Thoracic aorta (tissue), 2 donors: ENCODE data around the gene TMCO1. TPM values are rescaled to one million over a fixed set of nuclear protein-coding genes. Genes with fewer than 3 reads are reported as not detected.
"Not testable (repeated sequence)": the region's sequence is repeated elsewhere in the genome, so short reads cannot be mapped to it uniquely, and the experiment has no call there.

ENCODE experiments used
- ATAC-seq: fragments of 150-250 bp; one replicate; pipeline ENCODE4 v1.8.0; 2017; ENCODE audit warnings: low read depth; ENCODE audit not compliant: insufficient number of reproducible peaks, low FRiP score
- DNase-seq: peaks from one replicate; pipeline ENCODE4 v3.0.0-alpha.2; 2020; ENCODE audit warnings: low spot score
- H3K27ac ChIP-seq, 2 donors: fragments of 200-600 bp; sonication (generic); 1 replicate in 1 of 2; 2 replicates in 1 of 2; pipeline ENCODE4 v1.5.1; 2016; ENCODE audit warnings: mild to moderate bottlenecking in 2 of 2, moderate library complexity in 2 of 2
- H3K27me3 ChIP-seq: fragments of 200-600 bp; sonication (generic); replicated peaks from 2 replicates; pipeline ENCODE4 v1.6.0; 2016; ENCODE audit warnings: mild to moderate bottlenecking; ENCODE audit not compliant: insufficient read depth
- H3K36me3 ChIP-seq: fragments of 200-600 bp; sonication (generic); one replicate; pipeline ENCODE4 v1.5.1; 2016
- H3K4me1 ChIP-seq, 2 donors: fragments of 200-600 bp; sonication (generic); 1 replicate in 1 of 2; 2 replicates in 1 of 2; pipeline versions ENCODE4 v1.5.1 to v1.6.0; 2016; ENCODE audit warnings: low read depth in 2 of 2, mild to moderate bottlenecking in 1 of 2; ENCODE audit not compliant: control insufficient read depth in 1 of 2
- H3K4me3 ChIP-seq: fragments of 200-600 bp; sonication (generic); 2 replicates; pipeline ENCODE4 v1.5.1; 2016; ENCODE audit warnings: mild to moderate bottlenecking
- H3K9me3 ChIP-seq: fragments of 200-600 bp; sonication (generic); 2 replicates; pipeline ENCODE4 v1.5.1; 2016
- total RNA-seq, 2 donors: library from RNA; depleted of rRNA; stranded (reverse); fragments of >200 nt; gene quantifications; one replicate each; pipeline versions ENCODE4 v1.1.0 to v1.2.3, GENCODE V29; 2016
- TF ChIP-seq, protein P1 (sequence below): fragments of 200-600 bp; sonication (generic); IDR thresholded peaks from one replicate; pipeline ENCODE4 v1.5.1; 2019; ENCODE audit warnings: antibody characterized with exemption

Gene TMCO1
- total RNA-seq, 2 donors from 2014 or later, result 37.5 to 53.7 TPM

DNA sequence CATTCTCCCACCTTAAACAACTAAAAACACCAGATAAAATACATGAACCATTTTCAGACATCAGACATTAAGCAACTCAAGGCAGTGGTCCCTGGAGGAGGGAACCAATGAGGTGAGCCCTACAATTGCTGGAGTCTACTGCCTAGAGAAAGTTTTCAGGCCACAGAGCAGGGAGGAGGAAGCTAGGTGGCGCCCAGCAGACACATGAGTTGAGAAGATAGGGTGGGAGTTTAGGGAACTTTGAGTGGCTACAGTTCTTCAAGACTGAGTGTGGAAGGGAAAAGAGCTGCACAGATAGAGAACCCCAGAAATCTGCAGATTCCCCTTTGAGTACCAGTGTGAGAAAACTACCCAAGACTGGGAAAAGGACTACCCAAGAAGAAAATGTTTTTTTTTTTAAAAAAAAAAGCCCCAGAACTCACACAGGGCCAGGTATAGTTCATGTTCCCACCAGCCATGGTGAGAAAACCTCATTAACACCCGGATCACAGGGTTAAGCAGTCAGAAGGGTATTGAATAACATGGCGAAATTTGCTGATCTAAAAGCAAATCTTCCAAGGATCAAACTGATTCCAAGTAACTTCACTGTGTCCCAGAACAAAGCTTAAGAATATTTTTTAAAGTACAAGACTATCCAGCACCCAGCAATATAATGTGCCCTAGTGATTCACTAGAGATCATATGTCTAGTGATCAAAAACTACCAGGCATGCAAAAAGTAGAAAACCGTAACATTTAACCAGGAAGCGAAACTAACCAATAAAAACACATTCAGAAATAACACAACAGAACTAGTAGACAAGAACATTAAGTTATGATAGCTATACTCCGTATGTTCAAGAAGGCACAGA is 82.3 kb downstream of the TMCO1 start:
- Histone ChIP-seq H3K27me3 (no peaks in the 10 kb centered on the region), H3K4me1 (peaks cover 0 to 12% of the 10 kb centered on the region in 2 donors), H3K4me3 (no peak overlapping the region), H3K36me3 (peaks cover 9% of the 10 kb centered on the region), H3K9me3 (no peaks in the 10 kb centered on the region), H3K27ac (no peak overlapping the region)
- TF ChIP-seq, protein P1, sequence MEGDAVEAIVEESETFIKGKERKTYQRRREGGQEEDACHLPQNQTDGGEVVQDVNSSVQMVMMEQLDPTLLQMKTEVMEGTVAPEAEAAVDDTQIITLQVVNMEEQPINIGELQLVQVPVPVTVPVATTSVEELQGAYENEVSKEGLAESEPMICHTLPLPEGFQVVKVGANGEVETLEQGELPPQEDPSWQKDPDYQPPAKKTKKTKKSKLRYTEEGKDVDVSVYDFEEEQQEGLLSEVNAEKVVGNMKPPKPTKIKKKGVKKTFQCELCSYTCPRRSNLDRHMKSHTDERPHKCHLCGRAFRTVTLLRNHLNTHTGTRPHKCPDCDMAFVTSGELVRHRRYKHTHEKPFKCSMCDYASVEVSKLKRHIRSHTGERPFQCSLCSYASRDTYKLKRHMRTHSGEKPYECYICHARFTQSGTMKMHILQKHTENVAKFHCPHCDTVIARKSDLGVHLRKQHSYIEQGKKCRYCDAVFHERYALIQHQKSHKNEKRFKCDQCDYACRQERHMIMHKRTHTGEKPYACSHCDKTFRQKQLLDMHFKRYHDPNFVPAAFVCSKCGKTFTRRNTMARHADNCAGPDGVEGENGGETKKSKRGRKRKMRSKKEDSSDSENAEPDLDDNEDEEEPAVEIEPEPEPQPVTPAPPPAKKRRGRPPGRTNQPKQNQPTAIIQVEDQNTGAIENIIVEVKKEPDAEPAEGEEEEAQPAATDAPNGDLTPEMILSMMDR, result no peak
- ATAC-seq (no peak), DNase-seq (no peak)

DNA sequence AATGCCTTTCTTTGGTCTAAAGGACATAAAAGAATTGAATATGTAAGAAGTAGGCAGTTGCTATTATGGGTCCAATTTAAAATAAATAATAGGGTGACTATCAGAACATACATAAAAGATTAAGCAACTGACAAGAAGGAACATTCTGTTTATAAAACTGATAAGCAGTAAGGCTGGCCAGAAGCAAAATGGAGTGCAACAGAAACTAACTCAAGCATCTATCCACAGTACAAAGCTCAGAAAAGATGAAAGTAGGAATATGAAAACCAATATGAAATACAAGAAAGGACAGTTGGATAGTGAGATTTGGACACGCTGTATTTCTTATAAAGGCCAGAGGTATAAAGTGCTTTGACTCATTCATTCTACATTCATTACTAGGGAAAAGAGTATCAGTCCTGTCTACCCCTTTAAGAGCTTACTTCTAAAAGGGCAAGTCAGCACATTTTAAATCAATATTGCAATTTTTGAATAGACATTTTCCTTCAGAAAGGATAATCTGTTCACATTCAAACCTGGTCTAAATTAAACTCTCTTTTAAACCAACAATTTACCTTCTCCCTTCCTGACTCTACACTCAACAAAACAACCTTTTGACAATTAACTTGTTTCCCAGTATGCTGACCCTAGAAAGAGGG is 84.7 kb downstream of the TMCO1 start:
- Histone ChIP-seq H3K27me3 (no peaks in the 10 kb centered on the region), H3K4me1 (peaks cover 0 to 12% of the 10 kb centered on the region in 2 donors), H3K27ac (no peak overlapping the region), H3K4me3 (no peak overlapping the region), H3K36me3 (peaks cover 20% of the 10 kb centered on the region), H3K9me3 (no peaks in the 10 kb centered on the region)
- no peak for ATAC-seq
- TF ChIP-seq, protein P1, result no peak
- DNase-seq, result no peak

DNA sequence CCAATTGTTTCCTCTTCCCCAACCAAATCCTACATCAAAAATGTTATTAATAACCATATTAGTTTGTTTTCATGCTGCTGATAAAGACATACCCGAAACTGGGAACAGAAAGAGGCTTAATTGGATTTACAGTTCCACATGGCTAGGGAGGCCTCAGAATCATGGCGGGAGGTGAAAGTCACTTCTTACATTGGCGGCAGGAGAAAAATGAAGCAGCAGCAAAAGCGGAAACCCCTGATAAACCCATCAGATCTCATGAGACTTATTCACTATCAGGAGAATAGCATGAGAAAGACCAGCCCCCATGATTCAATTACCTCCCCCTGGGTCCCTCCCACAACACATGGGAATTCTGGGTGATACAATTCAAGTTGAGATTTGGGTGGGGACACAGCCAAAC is 87.9 kb downstream of the TMCO1 start:
- peaks cover 0 to 12% of the 10 kb centered on the region in 2 donors for H3K4me1 ChIP-seq
- not testable (repeated sequence) for H3K9me3 ChIP-seq, H3K27me3 ChIP-seq, ATAC-seq, DNase-seq, H3K27ac ChIP-seq, H3K4me3 ChIP-seq
- H3K36me3 ChIP-seq, result peaks cover 25% of the 10 kb centered on the region

DNA sequence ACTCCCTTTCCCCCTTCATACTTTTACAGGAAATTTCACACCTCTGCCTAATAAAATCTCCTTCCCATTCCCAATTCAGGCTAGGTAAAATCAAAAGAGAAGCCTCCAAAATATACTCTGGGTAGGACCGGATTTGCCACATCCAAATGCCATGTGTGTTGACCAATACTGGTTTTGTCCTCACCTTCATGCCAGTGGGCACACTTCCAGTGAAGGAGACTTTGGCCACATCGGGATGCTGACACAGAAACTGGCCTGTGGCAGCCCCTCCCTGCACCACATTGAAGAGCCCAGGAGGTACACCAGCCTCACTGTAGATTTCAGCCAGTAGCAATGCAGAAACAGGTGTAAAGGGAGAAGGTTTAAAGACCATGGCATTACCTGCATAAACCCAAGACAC is 88.4 kb downstream of the TMCO1 start:
- no peak for DNase-seq
- ATAC-seq, result no peak
- no peak overlapping the region for H3K27ac ChIP-seq
- no peaks in the 10 kb centered on the region for H3K9me3 ChIP-seq
- TF ChIP-seq, protein P1, result no peak
- H3K27me3 ChIP-seq, result no peaks in the 10 kb centered on the region
- peaks cover 0 to 12% of the 10 kb centered on the region in 2 donors for H3K4me1 ChIP-seq
- no peak overlapping the region for H3K4me3 ChIP-seq
- peaks cover 25% of the 10 kb centered on the region for H3K36me3 ChIP-seq

DNA sequence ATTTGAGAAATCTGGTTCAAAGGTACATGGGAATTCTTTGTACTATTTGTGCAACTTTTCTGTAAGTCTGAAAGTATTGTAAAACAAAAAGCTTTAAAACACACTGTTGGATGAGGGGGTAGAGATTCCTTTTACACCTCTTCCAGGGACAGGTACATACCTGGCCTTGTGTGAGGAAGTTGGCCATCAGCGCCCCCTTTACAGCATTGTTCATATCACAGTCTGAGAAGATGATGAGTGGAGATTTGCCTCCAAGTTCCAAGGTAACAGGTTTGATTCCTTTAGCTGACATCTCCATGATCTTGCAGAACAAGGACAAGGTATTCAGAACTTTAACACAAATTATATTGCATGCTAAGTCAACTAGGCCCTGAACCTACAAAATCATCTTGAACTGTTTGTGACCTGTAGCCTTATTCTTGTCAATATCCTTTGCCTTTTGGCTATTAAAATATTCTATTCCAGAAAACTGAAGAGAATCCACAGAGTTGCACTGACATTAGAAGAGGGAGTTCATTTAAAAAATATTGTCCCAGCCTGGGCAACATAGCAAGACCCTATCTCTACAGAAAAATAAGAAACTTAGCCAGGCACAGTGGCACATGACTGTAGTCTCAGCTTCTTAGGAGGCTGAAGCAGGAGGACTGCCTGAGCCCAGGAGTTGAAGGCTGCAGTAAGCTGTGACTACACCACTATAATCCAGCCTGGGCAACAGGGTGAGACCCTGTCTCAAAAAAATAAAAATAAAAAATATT is 89.2 kb downstream of the TMCO1 start:
- ATAC-seq (no peak), DNase-seq (no peak)
- no peaks in the 10 kb centered on the region for H3K27me3 ChIP-seq
- peaks cover 0 to 12% of the 10 kb centered on the region in 2 donors for H3K4me1 ChIP-seq
- TF ChIP-seq, protein P1, result no peak
- H3K27ac ChIP-seq, result no peak overlapping the region
- H3K9me3 ChIP-seq, result no peaks in the 10 kb centered on the region
- peaks cover 25% of the 10 kb centered on the region for H3K36me3 ChIP-seq
- no peak overlapping the region for H3K4me3 ChIP-seq
